ENCODE results near the gene MRPS10. TPM values are rescaled to one million over a fixed set of nuclear protein-coding genes. Genes with fewer than 3 reads are reported as not detected.
"Not testable (repeated sequence)": the region's sequence is repeated elsewhere in the genome, so short reads cannot be mapped to it uniquely, and the experiment has no call there.

The MRPS10 gene
- total and polyA plus RNA-seq, 4 donors = 17.7 to 28.4 (median 22.2) TPM

- intact Hi-C loops (cut with DNase I) = no loop called here
- H3K27me3 ChIP-seq (ENCODE audit: control insufficient read depth in 1 of 2, insufficient read depth in 2 of 2, low read length in 1 of 2) = no peaks in the 10 kb centered on the region
- DNase-seq (peak in 1 of 2 donors; percentile 2), ATAC-seq (ENCODE audit: low FRiP score) (no peak)
- no peak overlapping the region for H3K4me3 ChIP-seq (ENCODE audit: low read length in 2 of 2)
- H3K4me1 ChIP-seq (ENCODE audit: control insufficient read depth in 1 of 2, insufficient read depth in 2 of 2, low read length in 2 of 2) = no peaks in the 10 kb centered on the region
- H3K36me3 ChIP-seq (ENCODE audit: control insufficient read depth in 1 of 2, insufficient read depth in 2 of 2, low read length in 1 of 2) = no peaks in the 10 kb centered on the region
- no peak overlapping the region for H3K27ac ChIP-seq (ENCODE audit: low read depth in 1 of 2, low read length in 2 of 2)
- WGBS, 2 donors = 82 to 84% methylated on average over 3 of the region's 3 CpGs
- no peaks in the 10 kb centered on the region for H3K9me3 ChIP-seq (ENCODE audit: control insufficient read depth, low read length)
These were observed 37.7 kb downstream of the MRPS10 start for GRCh38 chr6:42179945-42180313.

GRCh38 chr6:42179261-42179944 lies 38.3 kb downstream of the MRPS10 start:
- DNase-seq (peak in 1 of 2 donors; percentile 60), ATAC-seq (ENCODE audit: low FRiP score) (no peak)
- Histone ChIP-seq H3K4me1 (ENCODE audit: control insufficient read depth in 1 of 2, insufficient read depth in 2 of 2, low read length in 2 of 2) (no peaks in the 10 kb centered on the region), H3K9me3 (ENCODE audit: control insufficient read depth, low read length) (no peaks in the 10 kb centered on the region), H3K36me3 (ENCODE audit: control insufficient read depth in 1 of 2, insufficient read depth in 2 of 2, low read length in 1 of 2) (no peaks in the 10 kb centered on the region), H3K27me3 (ENCODE audit: control insufficient read depth in 1 of 2, insufficient read depth in 2 of 2, low read length in 1 of 2) (no peaks in the 10 kb centered on the region), H3K4me3 (ENCODE audit: low read length in 2 of 2) (no peak overlapping the region), H3K27ac (ENCODE audit: low read depth in 1 of 2, low read length in 2 of 2) (no peak overlapping the region)
- intact Hi-C loops (cut with DNase I) = no loop called here
- 88 to 89% methylated on average over 20 of the region's 20 CpGs for WGBS, 2 donors

GRCh38 chr6:42177514-42178364 lies 39.9 kb downstream of the MRPS10 start:
- H3K27ac ChIP-seq (ENCODE audit: low read depth in 1 of 2, low read length in 2 of 2) = no peak overlapping the region
- H3K4me1 ChIP-seq (ENCODE audit: control insufficient read depth in 1 of 2, insufficient read depth in 2 of 2, low read length in 2 of 2) = no peaks in the 10 kb centered on the region
- no peaks in the 10 kb centered on the region for H3K9me3 ChIP-seq (ENCODE audit: control insufficient read depth, low read length)
- DNase-seq (peak in 1 of 2 donors; percentile 68), ATAC-seq (ENCODE audit: low FRiP score) (no peak)
- H3K27me3 ChIP-seq (ENCODE audit: control insufficient read depth in 1 of 2, insufficient read depth in 2 of 2, low read length in 1 of 2) = no peaks in the 10 kb centered on the region
- WGBS, 2 donors = 14 to 17% methylated on average over 27 of the region's 27 CpGs
- intact Hi-C loops (cut with DNase I) = no loop called here
- H3K4me3 ChIP-seq (ENCODE audit: low read length in 2 of 2) = no peak overlapping the region
- H3K36me3 ChIP-seq (ENCODE audit: control insufficient read depth in 1 of 2, insufficient read depth in 2 of 2, low read length in 1 of 2) = no peaks in the 10 kb centered on the region

- intact Hi-C loops (cut with DNase I) = no loop called here
- H3K4me1 ChIP-seq (ENCODE audit: control insufficient read depth in 1 of 2, insufficient read depth in 2 of 2, low read length in 2 of 2) = no peaks in the 10 kb centered on the region
- no peaks in the 10 kb centered on the region for H3K36me3 ChIP-seq (ENCODE audit: control insufficient read depth in 1 of 2, insufficient read depth in 2 of 2, low read length in 1 of 2)
- ATAC-seq (ENCODE audit: low FRiP score) = no peak
- H3K9me3 ChIP-seq (ENCODE audit: control insufficient read depth, low read length) = no peaks in the 10 kb centered on the region
- peak in 1 of 2 donors; percentile 3 for DNase-seq
- H3K4me3 ChIP-seq (ENCODE audit: low read length in 2 of 2) = no peak overlapping the region
- no peaks in the 10 kb centered on the region for H3K27me3 ChIP-seq (ENCODE audit: control insufficient read depth in 1 of 2, insufficient read depth in 2 of 2, low read length in 1 of 2)
- H3K27ac ChIP-seq (ENCODE audit: low read depth in 1 of 2, low read length in 2 of 2) = no peak overlapping the region
These were observed 40.7 kb downstream of the MRPS10 start for GRCh38 chr6:42176981-42177380.

GRCh38 chr6:42175860-42176259 lies 41.8 kb downstream of the MRPS10 start:
- no peaks in the 10 kb centered on the region for H3K9me3 ChIP-seq (ENCODE audit: control insufficient read depth, low read length)
- no peak overlapping the region for H3K27ac ChIP-seq (ENCODE audit: low read depth in 1 of 2, low read length in 2 of 2)
- H3K36me3 ChIP-seq (ENCODE audit: control insufficient read depth in 1 of 2, insufficient read depth in 2 of 2, low read length in 1 of 2) = no peaks in the 10 kb centered on the region
- no peaks in the 10 kb centered on the region for H3K4me1 ChIP-seq (ENCODE audit: control insufficient read depth in 1 of 2, insufficient read depth in 2 of 2, low read length in 2 of 2)
- H3K27me3 ChIP-seq (ENCODE audit: control insufficient read depth in 1 of 2, insufficient read depth in 2 of 2, low read length in 1 of 2) = no peaks in the 10 kb centered on the region
- WGBS, 2 donors = 72% methylated on average over 5 of the region's 5 CpGs
- intact Hi-C loops (cut with DNase I) = no loop called here
- H3K4me3 ChIP-seq (ENCODE audit: low read length in 2 of 2) = no peak overlapping the region
- DNase-seq = no peak
- no peak for ATAC-seq (ENCODE audit: low FRiP score)

- Histone ChIP-seq H3K4me1 (ENCODE audit: control insufficient read depth in 1 of 2, insufficient read depth in 2 of 2, low read length in 2 of 2) (no peaks in the 10 kb centered on the region), H3K4me3 (ENCODE audit: low read length in 2 of 2) (no peak within 1 kb of the TSS), H3K27me3 (ENCODE audit: control insufficient read depth in 1 of 2, insufficient read depth in 2 of 2, low read length in 1 of 2) (no peaks in the 10 kb centered on the region), H3K9me3 (ENCODE audit: control insufficient read depth, low read length) (no peaks in the 10 kb centered on the region), H3K27ac (ENCODE audit: low read depth in 1 of 2, low read length in 2 of 2) (no peak within 1 kb of the TSS), H3K36me3 (ENCODE audit: control insufficient read depth in 1 of 2, insufficient read depth in 2 of 2, low read length in 1 of 2) (no peaks in the 10 kb centered on the region)
- WGBS, 2 donors = 79 to 83% methylated on average over 2 of the region's 2 CpGs
- ATAC-seq (ENCODE audit: low FRiP score) (no peak), DNase-seq (no peak)
- intact Hi-C loops (cut with DNase I) = no loop called here
These were observed 44.6 kb downstream of the MRPS10 start, which contains the start of gene GUCA1A for GRCh38 chr6:42173101-42173500. GUCA1A (plus strand) TSS chr6:42173364; CDS start chr6:42173614, 250 bp downstream.

GRCh38 chr6:42171813-42172581 lies 45.7 kb downstream of the MRPS10 start:
- no peak for ATAC-seq (ENCODE audit: low FRiP score)
- no peaks in the 10 kb centered on the region for H3K36me3 ChIP-seq (ENCODE audit: control insufficient read depth in 1 of 2, insufficient read depth in 2 of 2, low read length in 1 of 2)
- no peak overlapping the region for H3K4me3 ChIP-seq (ENCODE audit: low read length in 2 of 2)
- intact Hi-C loops (cut with DNase I) = no loop called here
- no peaks in the 10 kb centered on the region for H3K4me1 ChIP-seq (ENCODE audit: control insufficient read depth in 1 of 2, insufficient read depth in 2 of 2, low read length in 2 of 2)
- DNase-seq = no peak
- H3K27me3 ChIP-seq (ENCODE audit: control insufficient read depth in 1 of 2, insufficient read depth in 2 of 2, low read length in 1 of 2) = no peaks in the 10 kb centered on the region
- 93 to 96% methylated on average over 7 of the region's 7 CpGs for WGBS, 2 donors
- no peaks in the 10 kb centered on the region for H3K9me3 ChIP-seq (ENCODE audit: control insufficient read depth, low read length)
- no peak overlapping the region for H3K27ac ChIP-seq (ENCODE audit: low read depth in 1 of 2, low read length in 2 of 2)

GRCh38 chr6:42169780-42170179 lies 47.9 kb downstream of the MRPS10 start:
- H3K4me1 ChIP-seq (ENCODE audit: control insufficient read depth in 1 of 2, insufficient read depth in 2 of 2, low read length in 2 of 2); H3K27ac ChIP-seq (ENCODE audit: low read depth in 1 of 2, low read length in 2 of 2); intact Hi-C loops (cut with DNase I); H3K9me3 ChIP-seq (ENCODE audit: control insufficient read depth, low read length); DNase-seq; H3K27me3 ChIP-seq (ENCODE audit: control insufficient read depth in 1 of 2, insufficient read depth in 2 of 2, low read length in 1 of 2); H3K36me3 ChIP-seq (ENCODE audit: control insufficient read depth in 1 of 2, insufficient read depth in 2 of 2, low read length in 1 of 2); H3K4me3 ChIP-seq (ENCODE audit: low read length in 2 of 2); ATAC-seq (ENCODE audit: low FRiP score): not testable (repeated sequence)
- 46 to 100% methylated on average over 2 of the region's 2 CpGs for WGBS, 2 donors

Measured in aorta (tissue), 5 donors.